Measurements from ENCODE around the gene AOPEP.

DNA sequence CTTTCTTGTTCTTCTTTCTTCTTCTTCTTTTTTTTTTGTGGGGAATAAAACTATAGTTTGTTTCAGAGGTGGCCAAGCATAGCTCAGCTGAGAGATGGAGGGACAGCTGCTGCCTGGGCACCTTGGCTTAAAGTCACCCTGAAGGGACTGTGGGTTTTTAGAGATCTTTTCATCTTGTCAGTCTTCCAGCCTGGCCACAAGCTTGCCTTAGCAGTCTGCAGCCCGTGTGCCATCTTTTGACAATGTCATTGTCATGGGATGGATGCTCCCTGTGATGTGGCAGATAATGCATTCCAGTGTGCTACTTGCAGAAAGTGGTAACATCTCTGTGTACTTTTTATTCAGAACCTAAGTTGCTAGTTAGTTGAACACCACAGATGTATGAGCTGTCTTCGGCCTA lies 310.2 kb downstream of the AOPEP start:
- TF ChIP-seq POLR2A (IDR thresholded peaks at IDR 0.05) (no peak), CTCF (IDR thresholded peaks at IDR 0.05) (no peak), POLR2AphosphoS5 (IDR thresholded peaks at IDR 0.05; ENCODE audit: insufficient read depth in 1 of 2, low read depth in 1 of 2) (no peak)
